SK-N-MC (cell line): Measurements from ENCODE around the gene RHCG.

Experiments used
- DNase-seq: peaks from one replicate; pipeline ENCODE4 v3.0.0-alpha.2; 2011; ENCODE audit warnings: low read depth, low spot score
- H3K27ac ChIP-seq: fragments of 200-600 bp; sonication (generic); 2 replicates; pipeline ENCODE4 v1.5.1; 2016; ENCODE audit warnings: mixed run types
- H3K36me3 ChIP-seq: fragments of 200-600 bp; sonication (generic); 2 replicates; pipeline ENCODE4 v1.6.1; 2017; ENCODE audit warnings: antibody characterized with exemption, low read length, mixed read lengths; ENCODE audit not compliant: insufficient read depth
- H3K4me3 ChIP-seq: fragments of 200-600 bp; sonication (generic); 2 replicates; pipeline ENCODE4 v1.5.1; 2016
- H3K9ac ChIP-seq: fragments of 200-600 bp; sonication (generic); 2 replicates; pipeline ENCODE4 v1.8.0; 2017; ENCODE audit warnings: mixed run types, mixed read lengths; ENCODE audit not compliant: insufficient read length
- H3K9me3 ChIP-seq: fragments of 200-600 bp; sonication (generic); 2 replicates; pipeline ENCODE4 v1.6.1; 2017; ENCODE audit warnings: low read depth, mild to moderate bottlenecking, antibody characterized with exemption, low read length, moderate library complexity, mixed read lengths
- EZH2 ChIP-seq: fragments of 200-600 bp; sonication (generic); IDR thresholded peaks from one replicate; pipeline ENCODE4 v1.6.1; 2017; ENCODE audit warnings: antibody characterized with exemption
- FOXP2 ChIP-seq: optimal IDR thresholded peaks from 2 replicates; pipeline ENCODE3; 2011; ENCODE audit warnings: mild to moderate bottlenecking, moderate library complexity; ENCODE audit not compliant: insufficient read depth; ENCODE audit errors: extremely low read length, control extremely low read depth
- POLR2AphosphoS5 ChIP-seq: IDR thresholded peaks from 2 replicates; pipeline ENCODE4 v1.6.1; 2012; ENCODE audit warnings: mild to moderate bottlenecking, low read depth, low read length, borderline replicate concordance

Gene RHCG

DNA sequence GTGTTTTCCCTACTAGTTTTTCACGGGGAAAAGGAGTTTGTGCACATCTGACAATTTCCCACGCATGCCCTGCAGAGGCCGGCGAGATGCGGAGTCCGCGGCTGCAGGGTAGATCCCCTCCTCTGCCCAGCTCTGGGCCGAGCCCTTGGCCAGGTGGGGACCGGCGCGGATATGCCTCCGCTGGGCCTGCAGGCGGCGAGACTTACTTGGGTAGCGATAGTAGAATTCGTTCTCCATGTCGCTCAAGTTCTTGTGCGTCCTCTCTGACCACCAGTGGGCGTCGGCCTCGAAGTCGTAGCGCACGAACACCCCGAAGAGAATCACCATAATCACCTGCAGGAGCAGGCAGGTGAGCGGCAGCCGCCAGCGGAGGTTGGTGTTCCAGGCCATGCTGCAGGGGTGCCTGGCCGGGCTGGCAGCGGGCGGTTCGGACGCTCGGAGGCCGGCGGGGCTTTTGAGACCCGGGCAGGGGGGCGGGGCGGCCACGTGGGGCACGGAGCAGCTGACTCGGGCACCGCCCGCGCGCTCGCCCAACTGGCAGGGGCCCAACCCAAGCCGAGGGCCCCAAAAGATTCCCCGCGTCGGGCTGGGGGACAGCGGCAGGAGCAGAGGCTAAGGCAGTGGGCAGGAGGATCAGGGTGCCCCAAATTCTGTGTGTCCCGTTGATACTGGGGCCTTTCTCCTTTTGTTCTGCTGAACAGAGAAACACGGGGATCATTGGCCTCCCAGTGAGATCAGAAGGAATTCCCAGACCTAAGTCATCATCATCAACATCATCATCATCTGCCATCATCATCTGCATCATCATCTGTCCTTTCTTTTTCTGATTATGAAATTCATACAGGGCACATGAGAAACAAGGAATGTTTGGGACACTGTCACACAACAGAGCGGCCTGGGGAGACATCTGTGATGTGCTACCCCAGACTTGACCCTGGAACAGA, at the start of gene RHCG:
Gene RHCG (minus strand): TSS at position 429 of the 944 bp plus-strand sequence. CDS start 39 bp downstream, at position 390.
- Histone ChIP-seq H3K9me3 (no peaks in the 10 kb centered on the region), H3K36me3 (no peaks in the 10 kb centered on the region), H3K9ac (no peak within 1 kb of the TSS), H3K27ac (peak within 1 kb of the TSS; percentile 21; the same call in 1 of the 2 replicates), H3K4me3 (no peak within 1 kb of the TSS)
- no peak for DNase-seq
- TF ChIP-seq FOXP2 (no peak), EZH2 (no peak), POLR2AphosphoS5 (no peak)

- Histone ChIP-seq H3K9ac (no peak overlapping the region), H3K36me3 (no peaks in the 10 kb centered on the region), H3K9me3 (no peaks in the 10 kb centered on the region), H3K4me3 (no peak overlapping the region), H3K27ac (no peak overlapping the region)
- TF ChIP-seq POLR2AphosphoS5: no peak
- TF ChIP-seq EZH2: no peak
- no peak for TF ChIP-seq FOXP2
- DNase-seq: no peak
These were observed 47.0 kb upstream of the RHCG start for GRCh38 chr15:89543389-89543788.

DNA sequence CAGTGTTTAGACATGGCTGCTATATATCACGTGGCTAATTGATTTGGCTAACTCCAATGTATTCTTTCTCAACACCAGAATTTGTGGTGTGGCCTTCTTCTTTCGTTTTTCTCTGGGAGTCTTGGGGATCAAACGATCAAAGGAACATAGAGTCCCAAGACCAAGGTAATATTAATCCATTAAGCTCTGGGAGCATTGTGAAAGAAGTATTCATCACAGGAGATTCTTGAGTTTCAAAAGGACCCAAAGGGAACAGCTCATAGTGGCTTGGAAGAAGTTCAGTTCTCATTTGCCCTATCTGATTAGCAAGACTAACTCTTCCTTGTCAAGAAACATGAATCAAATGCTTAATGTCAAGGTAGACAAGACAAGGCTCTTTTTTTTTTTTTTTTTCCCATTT, 46.0 kb upstream of the RHCG start:
- no peak overlapping the region for H3K9ac ChIP-seq
- DNase-seq: no peak
- H3K27ac ChIP-seq: no peak overlapping the region
- peaks cover 4% of the 10 kb centered on the region; the same call in 1 of the 2 replicates for H3K9me3 ChIP-seq
- TF ChIP-seq EZH2 (no peak), FOXP2 (no peak)
- no peak overlapping the region for H3K4me3 ChIP-seq
- H3K36me3 ChIP-seq: no peaks in the 10 kb centered on the region

- no peaks in the 10 kb centered on the region for H3K36me3 ChIP-seq
- no peak for DNase-seq
- H3K27ac ChIP-seq: no peak overlapping the region
- peaks cover 4% of the 10 kb centered on the region; the same call in 1 of the 2 replicates for H3K9me3 ChIP-seq
- no peak for TF ChIP-seq POLR2AphosphoS5
- TF ChIP-seq FOXP2: no peak
- no peak for TF ChIP-seq EZH2
- no peak overlapping the region for H3K4me3 ChIP-seq
- H3K9ac ChIP-seq: no peak overlapping the region
These were observed 42.6 kb upstream of the RHCG start for GRCh38 chr15:89539027-89539426.

DNA sequence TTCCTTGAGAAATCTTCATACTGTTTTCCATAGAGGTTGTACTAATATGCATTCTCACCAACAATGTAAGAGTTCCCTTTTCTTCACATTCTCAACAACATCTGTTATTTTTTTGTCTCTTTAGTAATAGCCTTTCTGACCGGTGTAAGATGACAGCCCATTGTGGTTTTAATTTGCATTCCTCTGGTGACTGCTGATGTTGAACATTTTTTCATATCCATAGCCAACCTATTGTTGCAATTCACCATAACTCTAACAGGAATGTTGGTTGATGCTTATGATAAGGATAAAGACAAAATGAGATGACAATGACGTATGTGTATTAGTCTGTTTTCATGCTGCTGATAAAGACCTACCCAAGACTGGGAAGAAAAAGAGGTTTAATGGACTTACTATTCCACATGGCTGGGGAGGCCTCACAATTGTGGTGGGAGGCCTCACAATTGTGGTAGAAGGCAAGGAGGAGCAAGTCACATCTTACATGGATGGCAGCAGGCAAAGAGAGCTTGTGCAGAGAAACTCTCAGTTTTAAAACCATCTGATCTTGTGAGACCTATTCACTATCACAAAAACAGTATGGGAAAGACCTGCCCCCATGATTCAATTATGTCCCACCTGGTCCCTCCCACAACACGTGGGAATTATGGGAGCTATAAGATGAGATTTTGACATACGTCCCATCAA, 37.6 kb upstream of the RHCG start:
- TF ChIP-seq EZH2: no peak
- no peak for TF ChIP-seq FOXP2
- no peak for TF ChIP-seq POLR2AphosphoS5
- H3K9ac ChIP-seq: no peak overlapping the region
- no peak for DNase-seq
- H3K4me3 ChIP-seq: no peak overlapping the region
- H3K36me3 ChIP-seq: no peaks in the 10 kb centered on the region
- peaks cover 4% of the 10 kb centered on the region; the same call in 1 of the 2 replicates for H3K9me3 ChIP-seq
- no peak overlapping the region for H3K27ac ChIP-seq

DNA sequence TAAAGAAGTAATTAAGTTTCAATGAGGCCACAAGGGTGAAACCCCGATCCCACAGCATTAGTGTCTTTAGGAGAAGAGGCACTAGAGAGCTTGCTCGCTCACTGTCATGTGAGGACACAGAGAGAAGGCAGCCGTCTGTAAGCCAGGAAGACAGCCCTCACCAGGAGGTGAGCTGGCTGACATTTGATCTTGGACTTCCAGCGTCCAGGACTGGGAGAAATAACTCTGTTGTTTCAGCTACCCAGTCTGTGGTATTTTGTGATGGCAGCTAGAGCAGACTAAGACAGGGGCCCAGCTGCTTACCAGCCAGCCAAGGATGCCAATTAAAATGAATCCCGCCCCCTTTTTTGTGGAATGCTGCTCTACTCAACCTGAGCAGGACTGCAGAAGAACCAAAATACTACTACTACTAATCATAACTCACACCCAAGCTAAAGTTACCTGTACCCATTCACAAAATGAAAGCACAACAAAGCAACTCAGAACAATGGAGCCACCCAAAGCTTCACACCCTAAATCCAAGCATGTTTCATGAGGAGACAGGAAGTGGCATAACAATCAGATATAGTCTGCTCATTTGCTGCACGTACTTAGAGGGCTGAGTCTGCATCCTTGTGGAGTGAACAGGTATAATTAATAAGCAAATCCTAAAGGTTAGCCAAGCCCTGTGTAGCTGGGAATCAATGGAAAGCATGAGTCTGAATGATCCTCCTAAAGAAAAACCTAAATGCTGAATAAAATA, 35.6 kb upstream of the RHCG start:
- Histone ChIP-seq H3K36me3 (no peaks in the 10 kb centered on the region), H3K9ac (no peak overlapping the region), H3K4me3 (no peak overlapping the region), H3K9me3 (no peaks in the 10 kb centered on the region), H3K27ac (no peak overlapping the region)
- TF ChIP-seq FOXP2 (no peak), POLR2AphosphoS5 (no peak), EZH2 (no peak)
- no peak for DNase-seq

DNA sequence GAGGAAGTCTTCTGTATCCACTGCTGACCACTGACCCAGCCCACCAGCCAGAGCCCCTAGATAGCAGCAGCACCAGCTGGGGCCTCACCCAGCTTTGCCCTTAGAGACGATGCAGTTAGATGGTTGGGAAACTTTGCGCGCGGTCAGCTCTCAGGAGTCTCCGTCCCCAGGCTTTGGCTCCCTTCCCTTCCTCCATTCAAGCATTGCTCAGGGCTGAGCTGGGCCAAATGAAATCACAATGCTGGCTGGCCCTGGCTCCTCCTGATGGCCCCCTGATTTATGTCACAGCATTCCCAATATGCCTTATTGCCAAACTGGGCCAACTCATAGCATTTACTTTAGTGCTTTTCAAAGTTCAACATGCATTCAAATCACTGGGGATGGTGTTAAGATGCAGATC, 34.6 kb upstream of the RHCG start:
- Histone ChIP-seq H3K9me3 (no peaks in the 10 kb centered on the region), H3K9ac (no peak overlapping the region), H3K4me3 (no peak overlapping the region), H3K36me3 (no peaks in the 10 kb centered on the region), H3K27ac (no peak overlapping the region)
- no peak for TF ChIP-seq POLR2AphosphoS5
- DNase-seq: no peak

DNA sequence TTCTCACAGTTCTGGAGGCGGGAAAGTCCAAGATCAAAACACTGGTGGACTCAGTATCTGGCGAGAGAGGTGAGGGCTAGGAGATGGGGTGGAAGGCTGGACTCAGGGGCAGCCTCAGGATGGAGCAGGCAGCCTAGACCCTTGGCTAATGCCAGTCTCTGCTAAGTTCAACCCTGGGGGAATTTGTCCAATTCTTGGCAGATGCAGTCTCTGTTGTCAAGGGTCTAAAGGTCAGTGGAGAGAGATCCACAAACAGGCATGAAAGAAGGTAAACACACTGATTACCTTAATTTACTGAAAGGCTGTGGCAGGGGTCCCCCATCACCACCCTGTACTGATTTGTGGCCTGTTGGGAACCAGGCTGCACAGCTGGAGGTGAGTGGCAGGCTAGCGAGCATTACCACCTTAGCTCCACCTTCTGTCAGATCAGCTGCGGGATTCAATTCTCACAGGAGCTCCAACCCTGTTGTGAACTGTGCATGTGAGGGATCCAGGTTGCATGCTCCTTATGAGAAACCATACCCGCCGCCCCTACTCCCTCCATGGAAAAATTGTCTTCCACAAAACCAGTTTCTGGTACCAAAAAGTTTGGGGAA, 32.5 kb upstream of the RHCG start:
- TF ChIP-seq POLR2AphosphoS5 (no peak), EZH2 (no peak), FOXP2 (no peak)
- DNase-seq: no peak
- Histone ChIP-seq H3K9ac (no peak overlapping the region), H3K36me3 (no peaks in the 10 kb centered on the region), H3K27ac (no peak overlapping the region), H3K4me3 (no peak overlapping the region), H3K9me3 (no peaks in the 10 kb centered on the region)
